Tibial artery (tissue), 4 donors: Measurements from ENCODE around the gene PRKCSH.

ENCODE experiments used
- DNase-seq, 2 donors: peaks; one replicate each; pipeline ENCODE4 v3.0.0-alpha.2; 2019
- H3K27ac ChIP-seq, 2 donors: fragments of 200-600 bp; sonication (generic) in 1 of 2; 1 replicate in 1 of 2; 2 replicates in 1 of 2; pipeline ENCODE4 v1.5.1; 2018 to 2019; ENCODE audit warnings: mild to moderate bottlenecking in 1 of 2
- H3K27me3 ChIP-seq, 2 donors: fragments of 200-600 bp; sonication (generic) in 1 of 2; one replicate each; pipeline versions ENCODE4 v1.5.1 to v1.6.0; 2016 to 2019
- H3K36me3 ChIP-seq, 3 donors: fragments of 200-600 bp; sonication (generic) in 2 of 3; one replicate each; pipeline ENCODE4 v1.5.1; 2016 to 2019; ENCODE audit warnings: mild to moderate bottlenecking in 2 of 3
- H3K4me1 ChIP-seq, 4 donors: fragments of 200-600 bp; sonication (generic) in 2 of 4; 1 replicate in 3 of 4; 2 replicates in 1 of 4; pipeline ENCODE4 v1.5.1; 2016 to 2019
- H3K4me3 ChIP-seq, 2 donors: fragments of 200-600 bp; sonication (generic) in 1 of 2; 1 replicate in 1 of 2; 2 replicates in 1 of 2; pipeline ENCODE4 v1.5.1; 2018 to 2019; ENCODE audit warnings: mild to moderate bottlenecking in 2 of 2
- H3K9me3 ChIP-seq, 3 donors: fragments of 200-600 bp; sonication (generic) in 1 of 3; one replicate each; pipeline ENCODE4 v1.5.1; 2016 to 2019
- intact Hi-C: fragments of 100-400 bp; cut with DNase I; formaldehyde crosslinking; loops from one replicate; pipeline ENCODE4 v1.15.0; 2023; ENCODE audit warnings: low total_unique reads
- TF ChIP-seq, protein P1 (sequence below), 2 experiments: fragments of 200-600 bp in 1 of 2; fragments of 450-650 bp in 1 of 2; IDR thresholded peaks; one replicate each; pipeline ENCODE4 v1.5.1; 2017 to 2019; ENCODE audit warnings: antibody characterized with exemption in 2 of 2, mild to moderate bottlenecking in 1 of 2, moderate library complexity in 1 of 2

Gene PRKCSH

DNA sequence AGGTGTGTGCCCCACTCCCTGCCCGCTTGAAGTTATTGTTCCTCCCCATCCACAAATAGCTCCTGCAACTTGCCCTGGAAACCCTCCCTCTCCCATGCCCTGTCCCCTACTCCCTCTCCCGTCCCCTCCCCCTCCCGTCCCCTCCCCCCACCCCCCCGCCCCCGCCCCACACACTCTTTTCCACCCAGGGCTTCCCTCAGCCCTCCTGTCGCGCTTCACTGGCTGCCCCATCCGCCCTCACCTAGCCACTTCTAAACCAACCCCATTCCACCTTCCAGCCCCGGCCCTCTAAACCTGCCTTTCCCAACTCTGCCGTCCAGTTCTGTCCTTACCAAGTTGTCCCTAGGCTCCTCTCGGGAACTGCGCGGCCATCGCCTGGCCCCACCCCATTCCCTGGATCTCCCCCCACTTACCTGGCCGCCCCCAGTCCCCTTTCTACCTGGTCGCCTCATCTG lies 17.3 kb upstream of the PRKCSH start:
- Histone ChIP-seq H3K4me1 (peaks cover 0 to 51% (median 37%) of the 10 kb centered on the region in 4 donors), H3K27me3 (no peaks in the 10 kb centered on the region), H3K36me3 (no peaks in the 10 kb centered on the region), H3K9me3 (no peaks in the 10 kb centered on the region), H3K4me3 (peak overlapping the region; percentile 56 to 59), H3K27ac (peak overlapping the region; percentile 56 to 79)
- TF ChIP-seq, protein P1, sequence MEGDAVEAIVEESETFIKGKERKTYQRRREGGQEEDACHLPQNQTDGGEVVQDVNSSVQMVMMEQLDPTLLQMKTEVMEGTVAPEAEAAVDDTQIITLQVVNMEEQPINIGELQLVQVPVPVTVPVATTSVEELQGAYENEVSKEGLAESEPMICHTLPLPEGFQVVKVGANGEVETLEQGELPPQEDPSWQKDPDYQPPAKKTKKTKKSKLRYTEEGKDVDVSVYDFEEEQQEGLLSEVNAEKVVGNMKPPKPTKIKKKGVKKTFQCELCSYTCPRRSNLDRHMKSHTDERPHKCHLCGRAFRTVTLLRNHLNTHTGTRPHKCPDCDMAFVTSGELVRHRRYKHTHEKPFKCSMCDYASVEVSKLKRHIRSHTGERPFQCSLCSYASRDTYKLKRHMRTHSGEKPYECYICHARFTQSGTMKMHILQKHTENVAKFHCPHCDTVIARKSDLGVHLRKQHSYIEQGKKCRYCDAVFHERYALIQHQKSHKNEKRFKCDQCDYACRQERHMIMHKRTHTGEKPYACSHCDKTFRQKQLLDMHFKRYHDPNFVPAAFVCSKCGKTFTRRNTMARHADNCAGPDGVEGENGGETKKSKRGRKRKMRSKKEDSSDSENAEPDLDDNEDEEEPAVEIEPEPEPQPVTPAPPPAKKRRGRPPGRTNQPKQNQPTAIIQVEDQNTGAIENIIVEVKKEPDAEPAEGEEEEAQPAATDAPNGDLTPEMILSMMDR (IDR thresholded peaks at IDR 0.05): no peak
- intact Hi-C loops: no loop called here
- DNase-seq: no peak

DNA sequence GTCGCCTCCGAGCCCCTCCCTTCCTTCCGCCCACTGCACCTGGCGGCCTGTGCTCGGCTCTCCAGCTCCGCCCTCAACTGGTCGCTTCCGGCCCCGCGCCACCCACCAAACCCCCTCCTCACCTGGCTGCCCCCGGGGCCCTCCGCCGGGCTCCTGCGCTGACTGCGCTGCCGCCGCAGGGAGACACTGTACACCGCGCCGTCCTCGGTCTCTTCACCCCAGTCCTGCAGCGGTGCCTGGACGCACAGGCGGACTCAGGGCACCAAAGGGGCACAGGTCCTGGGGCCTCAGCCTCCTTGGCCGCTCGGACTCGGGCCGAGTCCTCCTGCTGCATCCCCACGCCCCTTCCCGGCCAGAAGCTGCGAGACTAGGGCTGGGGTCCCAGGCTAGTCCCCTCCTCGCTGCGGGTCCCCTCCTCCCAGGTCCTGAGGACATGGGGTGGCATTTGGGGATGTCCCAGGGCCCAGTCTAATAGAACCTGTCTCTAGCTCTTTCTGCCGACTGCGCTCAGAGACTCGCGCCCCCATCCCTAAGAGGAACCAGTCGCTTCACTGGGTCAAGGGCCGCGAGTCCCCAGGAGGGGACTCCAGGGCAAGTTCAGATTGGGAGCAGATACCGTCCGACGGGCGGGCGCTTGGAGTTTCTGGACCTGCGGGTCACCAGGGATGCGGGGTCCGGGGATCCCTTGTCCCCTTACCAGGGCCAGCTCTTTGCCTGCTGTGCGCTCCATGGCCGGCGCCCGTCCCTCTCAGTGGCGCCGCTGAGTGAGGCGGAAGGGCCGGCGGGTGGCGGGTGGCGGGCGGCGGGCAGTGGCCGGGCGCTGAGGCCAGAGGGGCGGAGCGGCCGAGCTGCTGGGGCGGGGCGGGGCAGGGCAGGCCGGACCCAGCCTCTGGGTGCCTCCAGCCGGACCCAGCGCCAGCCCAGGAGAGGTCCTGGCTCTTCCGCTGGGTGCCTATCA lies 16.6 kb upstream of the PRKCSH start, which contains the start of gene RGL3:
RGL3 (minus strand) TSS at position 766 of the 958 bp plus-strand sequence; CDS start at position 730, 36 bp downstream.
- Histone ChIP-seq H3K9me3 (no peaks in the 10 kb centered on the region), H3K4me1 (peaks cover 0 to 51% (median 37%) of the 10 kb centered on the region in 4 donors), H3K36me3 (no peaks in the 10 kb centered on the region), H3K27me3 (peaks cover 0 to 2% of the 10 kb centered on the region in 2 donors), H3K4me3 (peak within 1 kb of the TSS; percentile 56 to 59), H3K27ac (peak within 1 kb of the TSS; percentile 67 to 79)
- intact Hi-C loops: no loop called here
- TF ChIP-seq, protein P1 (IDR thresholded peaks at IDR 0.05): no peak
- peak; percentile 43 to 81 for DNase-seq

DNA sequence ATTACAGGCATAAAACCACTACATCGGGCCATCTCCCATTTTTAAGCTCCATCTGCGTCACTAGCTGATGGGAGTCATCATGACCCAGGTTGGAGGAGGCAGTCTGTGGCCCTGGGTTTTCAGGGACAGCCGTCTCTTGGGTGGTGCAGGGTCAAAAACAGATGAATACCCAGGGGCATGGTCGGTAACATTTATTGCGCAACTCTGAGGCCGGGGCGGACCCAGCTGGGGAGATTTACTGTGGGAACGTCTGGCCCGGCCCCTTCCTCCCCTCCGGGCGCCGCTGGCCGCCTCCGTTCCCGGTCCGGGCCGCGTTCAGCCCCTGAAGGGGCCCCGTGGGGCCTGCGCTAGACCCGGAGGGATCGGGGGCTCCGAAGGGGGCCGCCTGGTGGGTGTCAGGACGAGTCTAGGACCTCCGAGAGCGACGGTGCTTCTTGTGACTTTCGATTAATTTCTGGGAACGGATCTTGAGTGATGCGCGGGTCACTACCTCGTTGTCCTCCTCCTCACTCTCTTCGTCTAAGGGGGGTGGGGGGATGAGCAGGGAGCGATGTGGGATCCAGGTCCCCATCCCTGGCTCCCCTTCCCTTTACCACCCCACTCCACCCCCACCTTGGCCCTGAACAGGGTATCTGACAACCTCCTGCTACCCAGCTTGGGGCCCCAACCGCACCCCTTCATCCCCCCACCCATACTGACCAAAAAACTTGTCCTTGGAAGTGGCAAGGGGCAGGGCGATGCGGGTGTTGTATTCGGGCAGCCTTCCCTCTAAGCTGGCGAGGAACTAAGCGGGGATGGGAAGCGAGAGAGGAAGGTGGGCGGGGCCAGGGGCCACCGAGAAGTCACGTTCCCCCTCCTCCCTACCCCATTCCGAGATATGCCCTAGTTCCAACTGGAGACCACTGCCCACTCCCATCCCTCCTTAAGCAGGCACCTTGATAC lies 14.7 kb upstream of the PRKCSH start:
- Histone ChIP-seq H3K27me3 (peaks cover 0 to 5% of the 10 kb centered on the region in 2 donors), H3K4me1 (peaks cover 0 to 51% (median 37%) of the 10 kb centered on the region in 4 donors), H3K4me3 (peak overlapping the region; percentile 47), H3K27ac (peak overlapping the region; percentile 67 to 79), H3K9me3 (no peaks in the 10 kb centered on the region), H3K36me3 (no peaks in the 10 kb centered on the region)
- TF ChIP-seq, protein P1 (IDR thresholded peaks at IDR 0.05): no peak
- DNase-seq: peak; percentile 79 to 88
- intact Hi-C loops: loop anchor here (2.0 kb wide), 1 partner anchor 38 kb away; no protein-coding TSS in a partner anchor

DNA sequence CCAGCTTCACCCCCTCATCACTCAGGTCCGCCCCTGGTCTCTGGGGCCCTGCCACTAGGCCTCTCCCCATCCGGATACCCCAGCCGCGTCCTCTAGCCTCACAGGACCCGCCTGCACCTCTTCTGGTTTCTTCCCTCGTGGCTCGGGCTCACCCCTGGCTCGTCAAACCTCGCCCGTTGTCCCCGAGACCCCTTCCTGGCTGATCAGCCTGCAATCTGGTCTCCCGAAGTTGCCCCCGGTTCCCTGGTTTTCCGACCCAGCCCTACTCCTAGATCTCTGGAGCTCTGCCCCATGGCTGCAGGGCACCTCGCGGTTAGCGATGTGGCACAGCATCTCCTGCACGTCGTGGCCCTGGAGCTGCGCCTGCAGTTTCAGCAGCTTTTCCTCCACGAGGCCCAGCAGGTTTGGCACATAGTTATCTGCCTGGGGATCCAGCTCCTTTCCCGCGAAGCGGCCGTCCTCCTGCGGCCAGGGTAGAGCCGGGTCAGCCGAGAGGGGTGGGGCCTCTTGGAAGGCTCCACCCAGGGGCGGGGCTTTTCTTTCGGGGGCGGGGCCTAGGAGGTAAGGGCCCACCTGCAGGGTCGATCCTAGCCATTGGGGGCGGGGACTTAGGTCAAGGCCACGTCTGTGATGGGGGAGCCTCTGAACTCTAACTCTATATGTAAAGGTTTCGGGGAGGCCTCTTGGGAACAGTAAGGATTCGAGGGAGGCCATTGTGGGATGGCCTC lies 13.9 kb upstream of the PRKCSH start:
- Histone ChIP-seq H3K27ac (peak overlapping the region; percentile 67 to 79), H3K9me3 (no peaks in the 10 kb centered on the region), H3K36me3 (no peaks in the 10 kb centered on the region), H3K4me1 (peaks cover 0 to 51% (median 37%) of the 10 kb centered on the region in 4 donors), H3K4me3 (peak overlapping the region; percentile 47), H3K27me3 (peaks cover 0 to 5% of the 10 kb centered on the region in 2 donors)
- intact Hi-C loops: loop anchor here (2.0 kb wide), 1 partner anchor 39 kb away; no protein-coding TSS in a partner anchor
- peak; percentile 35 to 74 for DNase-seq
- TF ChIP-seq, protein P1 (IDR thresholded peaks at IDR 0.05): no peak
